Stimulated activated CD4-positive, alpha-beta T cell treated with anti-CD3 and anti-CD28 coated beads, TNF-alpha, amount 100 ng/mL, for 4 hours (primary cell): ENCODE results near the gene EFEMP1.

ENCODE experiments used
- DNase-seq, 3 experiments: peaks; one replicate each; pipeline ENCODE4 v3.0.0-alpha.2; 2020; ENCODE audit warnings: low read depth in 3 of 3

EFEMP1 gene, protein sequence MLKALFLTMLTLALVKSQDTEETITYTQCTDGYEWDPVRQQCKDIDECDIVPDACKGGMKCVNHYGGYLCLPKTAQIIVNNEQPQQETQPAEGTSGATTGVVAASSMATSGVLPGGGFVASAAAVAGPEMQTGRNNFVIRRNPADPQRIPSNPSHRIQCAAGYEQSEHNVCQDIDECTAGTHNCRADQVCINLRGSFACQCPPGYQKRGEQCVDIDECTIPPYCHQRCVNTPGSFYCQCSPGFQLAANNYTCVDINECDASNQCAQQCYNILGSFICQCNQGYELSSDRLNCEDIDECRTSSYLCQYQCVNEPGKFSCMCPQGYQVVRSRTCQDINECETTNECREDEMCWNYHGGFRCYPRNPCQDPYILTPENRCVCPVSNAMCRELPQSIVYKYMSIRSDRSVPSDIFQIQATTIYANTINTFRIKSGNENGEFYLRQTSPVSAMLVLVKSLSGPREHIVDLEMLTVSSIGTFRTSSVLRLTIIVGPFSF

DNA sequence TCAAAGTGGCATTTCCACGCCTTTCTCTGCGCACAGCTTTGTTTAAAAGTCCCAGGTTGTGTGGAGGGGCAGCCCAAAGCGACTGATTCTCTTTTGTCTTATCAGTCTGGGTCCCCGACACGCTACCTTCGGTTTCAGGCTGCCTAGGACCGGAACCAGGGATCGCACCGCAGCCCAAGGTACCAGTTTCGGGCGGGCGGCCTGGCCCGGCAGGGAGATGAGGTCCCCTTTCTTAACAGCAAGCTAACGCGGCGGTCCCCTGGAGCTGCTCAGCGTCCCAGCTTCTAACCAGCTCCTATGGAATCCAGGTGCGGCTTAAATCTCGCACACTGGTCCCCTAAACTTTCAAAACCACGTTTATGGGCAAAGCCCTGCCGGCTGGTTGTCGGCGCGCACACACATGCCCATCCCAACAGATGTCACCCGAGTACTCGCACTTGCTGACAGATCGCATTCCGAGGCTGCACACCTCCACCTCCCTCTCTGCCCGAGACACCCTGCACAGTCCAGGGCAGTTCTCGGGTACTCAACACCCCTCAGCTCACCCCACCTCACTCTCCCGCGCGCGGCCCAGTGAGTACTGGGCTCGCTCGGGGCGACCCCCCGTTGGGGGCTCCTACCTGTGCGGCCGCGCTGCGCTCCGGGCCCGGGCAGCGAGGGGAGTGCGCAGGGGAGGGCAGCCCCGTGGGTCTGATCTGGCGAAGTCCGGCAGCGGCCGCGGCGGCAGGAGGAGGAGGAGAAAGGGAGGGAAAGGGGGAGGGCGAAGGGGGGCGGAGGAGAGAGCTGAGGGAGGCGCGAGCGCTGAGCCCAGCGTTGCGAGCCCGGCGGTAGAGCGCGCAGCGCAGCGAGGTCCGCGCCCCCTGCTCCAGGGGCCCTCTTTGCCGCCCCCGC lies at the start of gene EFEMP1:
Gene EFEMP1 (minus strand): TSS at position 692 of the 891 bp plus-strand sequence. CDS start 1,342 bp downstream, outside the sequence.
- no peak for DNase-seq

- DNase-seq, result no peak
These were observed 46.9 kb upstream of the EFEMP1 start for GRCh38 chr2:55970500-55970899.

GRCh38 chr2:55968941-55969340 lies 45.4 kb upstream of the EFEMP1 start:
- DNase-seq, result no peak

- DNase-seq, result no peak
These were observed 43.0 kb upstream of the EFEMP1 start for GRCh38 chr2:55966401-55967118.

DNA sequence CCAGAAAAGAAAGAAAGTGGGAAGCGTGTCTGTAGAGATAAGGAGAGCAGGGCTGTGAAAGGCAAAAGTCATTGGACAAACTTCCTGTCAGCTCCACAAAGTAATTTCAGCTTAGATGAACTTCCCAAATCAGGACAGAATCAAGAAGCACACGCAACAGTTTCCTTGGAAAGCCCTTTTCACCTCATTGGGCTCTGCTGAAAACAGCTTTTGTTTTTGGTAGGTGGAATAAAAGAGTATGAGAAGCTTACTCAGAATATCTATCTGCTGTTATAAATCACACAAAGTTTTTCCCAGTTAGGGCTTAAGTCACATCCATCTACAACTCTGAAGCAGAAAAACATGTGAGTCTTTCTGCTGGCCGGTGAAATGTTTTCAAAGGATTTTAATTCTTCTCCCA lies 42.4 kb upstream of the EFEMP1 start:
- no peak for DNase-seq

- DNase-seq, result no peak
These were observed 41.7 kb upstream of the EFEMP1 start for GRCh38 chr2:55965276-55965675.

GRCh38 chr2:55962915-55963314 lies 39.3 kb upstream of the EFEMP1 start:
- no peak for DNase-seq

DNA sequence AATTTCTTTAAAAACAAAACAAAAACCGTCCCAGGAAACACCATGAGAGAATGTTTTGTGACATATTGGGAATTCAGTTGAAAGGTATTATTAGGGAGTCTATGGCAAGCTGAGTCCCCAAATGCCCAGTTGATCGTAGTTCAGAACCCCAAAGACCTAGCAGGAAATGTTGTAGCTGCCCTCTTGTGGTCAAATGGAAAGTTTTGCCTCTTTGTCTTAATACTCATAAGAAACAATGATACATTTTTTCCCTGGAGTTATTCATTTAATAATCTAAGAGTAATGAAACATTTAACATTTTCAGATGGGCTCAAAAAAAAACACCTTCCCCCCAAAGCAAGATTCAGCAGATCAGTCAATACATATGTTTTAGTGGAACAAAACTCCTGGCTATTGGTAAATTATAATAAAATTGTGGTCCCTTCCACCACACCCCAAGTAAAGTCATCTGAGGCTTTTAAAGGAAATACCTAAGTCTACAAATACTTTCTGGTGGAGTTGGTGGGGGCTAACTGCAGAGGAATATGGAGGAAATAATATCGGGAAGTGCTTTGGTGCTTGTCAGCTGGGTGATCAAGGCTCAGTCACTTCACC lies 37.8 kb upstream of the EFEMP1 start:
- DNase-seq, result no peak

- no peak for DNase-seq
These were observed 35.2 kb upstream of the EFEMP1 start for GRCh38 chr2:55958756-55959155.

DNA sequence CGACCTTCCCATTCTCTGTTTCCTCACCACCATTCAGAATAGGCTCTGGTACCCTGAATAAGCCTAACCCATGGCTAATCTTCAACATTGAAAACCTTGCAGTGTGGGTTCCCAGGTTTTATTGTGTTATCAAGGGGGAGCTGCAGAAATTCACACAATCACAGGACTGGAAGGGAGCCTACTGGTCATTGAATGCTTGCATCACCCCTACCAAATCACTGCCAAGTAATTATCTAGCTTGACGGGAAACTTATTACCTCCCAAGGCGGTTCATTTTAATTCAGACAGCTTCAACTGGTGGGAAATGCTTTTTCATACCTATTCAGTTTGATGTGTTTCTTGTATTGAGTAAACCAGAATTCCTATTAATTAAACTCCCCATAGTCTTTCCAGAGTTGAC lies 33.6 kb upstream of the EFEMP1 start:
- DNase-seq, result no peak

DNA sequence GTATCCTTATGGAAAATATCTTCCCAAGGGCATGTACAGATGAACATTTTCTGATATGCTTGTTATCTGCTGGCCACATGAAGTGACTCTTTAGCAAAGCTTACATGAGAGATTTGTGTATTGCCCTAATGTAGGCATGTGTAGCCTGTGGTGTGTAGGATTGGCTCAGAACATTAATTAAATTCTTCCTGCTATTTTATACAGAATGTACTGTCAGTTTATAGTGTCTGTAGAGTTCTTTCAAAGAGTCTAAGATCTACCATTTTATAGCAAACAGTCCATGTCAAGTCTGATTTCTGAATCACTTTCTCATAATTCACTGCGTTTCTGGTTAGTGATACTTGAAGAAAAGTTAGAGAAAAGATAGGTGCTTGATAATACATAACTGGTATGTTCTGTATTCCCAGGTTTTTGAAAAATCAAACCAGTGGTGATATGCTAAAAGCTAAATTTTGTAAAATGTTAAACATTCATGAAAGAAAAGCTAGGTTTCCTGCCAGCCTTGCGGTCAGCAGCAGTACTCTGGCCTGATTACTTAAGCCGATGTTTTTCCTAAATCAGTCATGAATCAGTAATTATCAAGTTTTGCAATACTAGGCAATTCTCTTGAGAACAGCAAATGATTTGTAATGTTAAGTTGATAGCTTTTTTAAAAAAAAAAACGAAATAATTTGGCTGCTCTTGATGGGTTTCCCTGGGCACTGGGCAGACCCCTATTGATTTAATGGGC lies 30.9 kb upstream of the EFEMP1 start:
- DNase-seq, result no peak

- DNase-seq, result no peak
These were observed 28.8 kb upstream of the EFEMP1 start for GRCh38 chr2:55952415-55952814.

DNA sequence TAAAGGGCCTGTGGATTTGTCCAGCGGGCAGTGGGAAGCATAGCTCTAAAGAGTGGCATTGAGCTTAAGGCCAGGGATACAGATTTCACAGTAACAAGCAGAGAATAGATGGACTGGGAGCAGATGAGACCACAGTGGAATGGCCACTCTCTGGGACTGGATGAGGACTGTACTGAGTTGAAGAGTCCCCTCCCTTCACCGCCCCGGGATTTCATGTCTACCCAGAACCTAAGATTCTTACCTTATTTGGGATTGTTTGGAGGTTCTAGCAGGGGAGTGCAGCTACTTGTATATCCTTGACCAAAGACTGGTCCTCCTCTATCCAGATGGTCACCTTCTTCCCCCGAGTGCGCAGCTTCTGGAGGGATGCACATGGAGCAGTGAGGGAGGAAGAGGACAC lies 28.0 kb upstream of the EFEMP1 start:
- no peak for DNase-seq

GRCh38 chr2:55949613-55950012 lies 26.0 kb upstream of the EFEMP1 start:
- DNase-seq, result no peak

DNA sequence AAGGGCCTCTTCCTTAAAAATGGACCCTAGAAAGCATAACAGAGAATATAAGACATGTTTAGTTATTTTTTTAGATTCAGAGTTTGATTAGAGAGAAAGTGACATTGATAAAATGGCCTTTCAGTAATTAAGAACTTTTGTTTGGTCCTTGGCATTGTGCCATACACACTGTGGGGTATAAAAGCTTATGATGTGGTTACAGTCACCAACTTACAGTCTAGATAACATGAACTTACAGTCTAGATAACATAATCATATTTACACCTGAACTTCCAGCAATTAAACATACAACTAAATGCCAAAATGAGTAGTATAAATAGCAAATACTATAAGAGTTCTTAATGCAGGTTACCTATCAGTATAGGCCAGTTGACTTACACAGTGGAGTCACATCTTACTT lies 25.6 kb upstream of the EFEMP1 start:
- DNase-seq, result no peak

- no peak for DNase-seq
These were observed 24.8 kb upstream of the EFEMP1 start for GRCh38 chr2:55948176-55948923.

- no peak for DNase-seq
These were observed 24.2 kb upstream of the EFEMP1 start for GRCh38 chr2:55947752-55948151.

- DNase-seq, result no peak
These were observed 23.2 kb upstream of the EFEMP1 start for GRCh38 chr2:55946793-55947192.

- DNase-seq, result no peak
These were observed 19.9 kb upstream of the EFEMP1 start for GRCh38 chr2:55943466-55943865.

GRCh38 chr2:55936351-55936750 lies 12.8 kb upstream of the EFEMP1 start:
- no peak for DNase-seq
